GM12801 (cell line): Measurements from ENCODE around the gene LRRC18.

Experiments
- TF ChIP-seq, protein P1 (sequence below): IDR thresholded peaks from one replicate; pipeline ENCODE4 v1.5.1; 2011; ENCODE audit warnings: control low read depth; ENCODE audit not compliant: insufficient read length; ENCODE audit errors: extremely low read depth

Gene LRRC18

DNA sequence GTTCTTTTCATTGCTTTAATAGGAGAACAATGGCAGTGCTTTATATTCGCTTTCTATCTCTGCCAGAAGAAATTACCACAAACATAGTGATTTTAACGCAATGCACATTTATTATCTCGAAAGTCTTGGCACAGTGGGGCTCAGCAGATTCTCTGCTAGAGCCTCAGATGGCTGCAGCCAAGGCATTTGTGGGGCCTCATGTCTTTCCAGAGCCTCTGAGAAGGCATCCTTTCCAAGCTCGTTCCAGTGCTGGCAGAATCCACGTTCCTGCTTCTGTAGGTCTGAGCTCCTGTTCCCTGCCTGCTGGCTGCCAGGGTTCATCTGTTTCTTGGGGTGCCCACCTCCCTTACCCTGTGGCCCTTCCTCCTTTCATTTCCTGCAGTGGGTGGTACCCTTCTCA lies 60.2 kb downstream of the LRRC18 start:
- TF ChIP-seq, protein P1, sequence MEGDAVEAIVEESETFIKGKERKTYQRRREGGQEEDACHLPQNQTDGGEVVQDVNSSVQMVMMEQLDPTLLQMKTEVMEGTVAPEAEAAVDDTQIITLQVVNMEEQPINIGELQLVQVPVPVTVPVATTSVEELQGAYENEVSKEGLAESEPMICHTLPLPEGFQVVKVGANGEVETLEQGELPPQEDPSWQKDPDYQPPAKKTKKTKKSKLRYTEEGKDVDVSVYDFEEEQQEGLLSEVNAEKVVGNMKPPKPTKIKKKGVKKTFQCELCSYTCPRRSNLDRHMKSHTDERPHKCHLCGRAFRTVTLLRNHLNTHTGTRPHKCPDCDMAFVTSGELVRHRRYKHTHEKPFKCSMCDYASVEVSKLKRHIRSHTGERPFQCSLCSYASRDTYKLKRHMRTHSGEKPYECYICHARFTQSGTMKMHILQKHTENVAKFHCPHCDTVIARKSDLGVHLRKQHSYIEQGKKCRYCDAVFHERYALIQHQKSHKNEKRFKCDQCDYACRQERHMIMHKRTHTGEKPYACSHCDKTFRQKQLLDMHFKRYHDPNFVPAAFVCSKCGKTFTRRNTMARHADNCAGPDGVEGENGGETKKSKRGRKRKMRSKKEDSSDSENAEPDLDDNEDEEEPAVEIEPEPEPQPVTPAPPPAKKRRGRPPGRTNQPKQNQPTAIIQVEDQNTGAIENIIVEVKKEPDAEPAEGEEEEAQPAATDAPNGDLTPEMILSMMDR, result no peak

DNA sequence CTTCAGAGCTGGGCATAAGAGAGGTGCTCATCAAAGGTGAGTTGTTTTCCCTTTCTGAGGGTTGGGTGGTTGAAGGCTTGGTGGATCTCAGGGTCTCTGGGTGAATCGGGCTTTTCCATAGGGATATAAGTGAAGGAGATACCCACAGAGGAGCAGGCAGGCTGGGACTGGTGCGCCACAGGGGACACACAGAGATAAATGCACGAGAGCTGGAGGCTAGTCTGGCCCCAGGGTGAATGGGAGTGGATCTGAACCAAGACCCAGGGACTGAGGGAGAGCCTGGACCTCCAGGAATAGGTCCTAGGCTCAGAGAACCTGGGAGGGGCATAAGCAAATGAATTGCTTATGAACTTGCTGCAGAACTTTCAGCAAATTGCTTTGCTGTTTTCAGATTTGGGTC lies 61.5 kb downstream of the LRRC18 start:
- TF ChIP-seq, protein P1, result no peak

DNA sequence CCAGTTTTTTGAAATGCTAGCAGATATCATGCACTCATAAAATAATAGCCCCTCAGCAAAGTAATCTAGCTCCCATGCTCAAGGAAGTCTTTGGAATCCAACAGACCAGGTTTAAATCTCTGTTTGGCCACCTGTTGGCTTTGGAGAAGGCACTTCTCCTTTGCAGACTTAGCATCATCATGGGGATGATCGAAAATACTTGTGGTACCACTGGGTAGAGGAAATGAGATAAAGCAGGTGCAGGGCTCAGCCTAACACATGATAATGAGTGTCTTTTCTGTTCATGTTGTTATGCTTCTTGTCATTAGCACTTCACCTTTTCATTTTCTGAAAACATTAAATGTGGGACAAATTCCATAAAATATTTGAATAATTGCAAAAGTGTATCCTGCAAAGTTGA lies 67.4 kb downstream of the LRRC18 start:
- TF ChIP-seq, protein P1, result no peak
